Lower lobe of right lung (tissue), 2 donors: ENCODE results near the gene COQ7. TPM values are rescaled to one million over a fixed set of nuclear protein-coding genes. Genes with fewer than 3 reads are reported as not detected.

ENCODE experiments used
- ATAC-seq, 2 donors: fragments of 200-7000 bp; cut with Tn5 transposase; one replicate each; pipeline ENCODE4 v1.9.1; 2020 to 2022; ENCODE audit warnings: mild to moderate bottlenecking in 2 of 2, moderate library complexity in 2 of 2
- DNase-seq: peaks from one replicate; pipeline ENCODE4 v3.0.0-alpha.2; 2020
- H3K27ac ChIP-seq: fragments of 200-600 bp; one replicate; pipeline ENCODE4 v1.8.0; 2022
- H3K27me3 ChIP-seq: fragments of 200-600 bp; one replicate; pipeline ENCODE4 v1.8.0; 2022; ENCODE audit warnings: low read depth
- H3K36me3 ChIP-seq: fragments of 200-600 bp; one replicate; pipeline ENCODE4 v1.8.0; 2022; ENCODE audit warnings: mild to moderate bottlenecking
- H3K4me1 ChIP-seq: fragments of 200-600 bp; one replicate; pipeline ENCODE4 v1.8.0; 2022
- H3K4me3 ChIP-seq: fragments of 200-600 bp; one replicate; pipeline ENCODE4 v1.8.0; 2022; ENCODE audit warnings: mild to moderate bottlenecking
- H3K9me3 ChIP-seq: fragments of 200-600 bp; one replicate; pipeline ENCODE4 v1.8.0; 2022
- CTCF ChIP-seq: fragments of 200-600 bp; IDR thresholded peaks from one replicate; pipeline ENCODE4 v1.8.0; 2022; ENCODE audit warnings: antibody characterized with exemption, mild to moderate bottlenecking
- intact Hi-C: fragments of 100-400 bp; cut with DNase I; formaldehyde crosslinking; loops from one replicate; pipeline ENCODE4 v1.11.0; 2022
- total RNA-seq: library from RNA; stranded (reverse); fragmentation: NEBNext Ultra II Directional; extraction: Animal tissue kit (Norgen Biotek cat#: 25700); gene quantifications from one replicate; pipeline ENCODE4 v1.2.1, GENCODE V29; 2021
- donor health status: DM: no; HTN: yes; CAD: no; lungs with severe emphysema.

Gene COQ7
- total RNA-seq, 1 donor from 2014 or later = 17.3 TPM

- intact Hi-C loops = no loop called here
- no peak overlapping the region for H3K27ac ChIP-seq
These were observed 25.4 kb downstream of the COQ7 start for GRCh38 chr16:19092653-19093410.

GRCh38 chr16:19093631-19094541 lies 26.5 kb downstream of the COQ7 start:
- ATAC-seq (no peak), DNase-seq (no peak)
- no peak for TF ChIP-seq CTCF
- H3K4me3 ChIP-seq = no peak overlapping the region
- H3K27me3 ChIP-seq = no peaks in the 10 kb centered on the region
- no peaks in the 10 kb centered on the region for H3K4me1 ChIP-seq
- no peak overlapping the region for H3K27ac ChIP-seq
- intact Hi-C loops = no loop called here
- H3K9me3 ChIP-seq = no peaks in the 10 kb centered on the region
- no peaks in the 10 kb centered on the region for H3K36me3 ChIP-seq

More at GRCh38 chr16:19092653-19093410, 25.4 kb downstream of the COQ7 start:
- no peak for TF ChIP-seq CTCF
- Histone ChIP-seq H3K27me3 (no peaks in the 10 kb centered on the region), H3K9me3 (no peaks in the 10 kb centered on the region), H3K4me3 (no peak overlapping the region), H3K4me1 (no peaks in the 10 kb centered on the region), H3K36me3 (no peaks in the 10 kb centered on the region)
- DNase-seq (no peak), ATAC-seq (no peak)

DNA sequence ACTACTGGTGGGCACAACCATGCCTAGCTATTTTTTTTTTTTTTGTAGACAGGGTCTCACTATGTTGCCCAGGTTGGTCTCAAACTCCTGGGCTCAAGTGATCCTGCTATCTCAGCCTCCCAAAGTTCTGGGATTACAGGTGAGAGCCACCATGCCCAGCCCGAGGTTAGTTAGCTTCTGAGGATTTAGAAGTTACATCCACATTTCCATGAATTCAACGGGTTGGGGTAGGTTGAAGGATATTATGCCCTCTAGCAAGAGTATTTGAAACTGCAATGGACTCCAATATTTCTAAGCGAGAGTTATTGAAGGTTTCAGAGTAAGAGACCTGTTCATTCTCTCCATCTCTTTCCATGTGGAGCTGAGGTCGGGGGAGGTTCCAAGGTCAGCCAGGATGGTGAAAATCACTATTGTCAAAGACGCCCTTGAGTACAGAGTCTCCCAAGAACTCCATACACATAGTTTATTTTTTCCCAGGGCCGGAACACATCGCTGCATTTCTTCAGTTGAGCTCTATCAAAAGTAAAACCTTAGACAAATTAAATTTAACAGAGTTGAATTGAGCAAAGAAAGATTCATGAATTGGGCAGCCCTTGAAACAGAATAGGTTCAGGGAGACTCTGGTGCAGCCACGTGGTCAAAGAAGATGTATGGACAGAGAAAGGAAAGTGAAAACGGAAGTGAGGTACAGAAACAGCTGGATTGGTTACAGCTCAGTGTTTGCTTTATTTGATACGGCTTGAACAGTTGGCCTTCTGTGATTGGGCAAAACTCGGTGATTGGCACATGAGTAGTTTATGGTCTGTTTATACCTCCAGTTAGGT lies 27.3 kb downstream of the COQ7 start:
- DNase-seq (no peak), ATAC-seq (peak; percentile 44 to 55)

DNA sequence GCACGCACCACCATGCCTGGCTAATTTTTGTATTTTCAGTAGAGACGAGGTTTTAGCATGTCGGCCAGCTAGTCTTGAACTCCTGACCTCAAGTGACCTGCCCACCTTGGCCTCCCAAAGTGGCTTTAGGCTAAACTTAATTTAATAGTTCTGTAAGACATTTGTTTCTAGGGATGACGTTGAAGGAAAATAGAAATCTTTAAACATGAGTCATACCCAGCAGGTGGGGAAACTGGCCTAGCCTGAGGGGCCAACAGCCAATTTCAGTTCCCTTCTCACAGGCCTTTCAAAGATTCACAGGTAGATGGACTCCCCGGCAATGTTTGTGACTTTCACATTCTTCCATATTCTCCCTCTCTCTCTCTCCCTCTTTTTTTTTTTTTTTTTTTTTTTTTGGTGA lies 28.2 kb downstream of the COQ7 start:
- Histone ChIP-seq H3K4me1 (no peaks in the 10 kb centered on the region), H3K9me3 (no peaks in the 10 kb centered on the region), H3K27me3 (no peaks in the 10 kb centered on the region), H3K27ac (no peak overlapping the region), H3K36me3 (no peaks in the 10 kb centered on the region), H3K4me3 (no peak overlapping the region)
- intact Hi-C loops = no loop called here
- no peak for ATAC-seq
- no peak for DNase-seq
- no peak for TF ChIP-seq CTCF

More for the DNA sequence above, 27.3 kb downstream of the COQ7 start:
- H3K4me3 ChIP-seq = no peak overlapping the region
- no peaks in the 10 kb centered on the region for H3K27me3 ChIP-seq
- H3K36me3 ChIP-seq = no peaks in the 10 kb centered on the region
- no peaks in the 10 kb centered on the region for H3K9me3 ChIP-seq
- intact Hi-C loops = no loop called here
- H3K4me1 ChIP-seq = no peaks in the 10 kb centered on the region
- no peak overlapping the region for H3K27ac ChIP-seq
- TF ChIP-seq CTCF = no peak

- intact Hi-C loops = no loop called here
These were observed 30.8 kb downstream of the COQ7 start for GRCh38 chr16:19098173-19098572.

More at GRCh38 chr16:19098173-19098572, 30.8 kb downstream of the COQ7 start:
- no peak overlapping the region for H3K27ac ChIP-seq
- ATAC-seq (no peak), DNase-seq (no peak)
- H3K36me3 ChIP-seq = no peaks in the 10 kb centered on the region
- TF ChIP-seq CTCF = no peak
- H3K4me3 ChIP-seq = no peak overlapping the region
- H3K27me3 ChIP-seq = no peaks in the 10 kb centered on the region
- H3K4me1 ChIP-seq = no peaks in the 10 kb centered on the region
- H3K9me3 ChIP-seq = no peaks in the 10 kb centered on the region
